ENCODE data around the gene GTF2A2. TPM values are rescaled to one million over a fixed set of nuclear protein-coding genes. Genes with fewer than 3 reads are reported as not detected.

The GTF2A2 gene
- total RNA-seq, 1 donor from 2014 or later = 73.6 TPM

- no peak for ATAC-seq
- peaks cover 45% of the 10 kb centered on the region for H3K4me1 ChIP-seq
Observed at GRCh38 chr15:59688423-59688781, 31.1 kb upstream of the GTF2A2 start.

GRCh38 chr15:59687836-59688235, 30.5 kb upstream of the GTF2A2 start:
- DNase-seq = no peak
- ATAC-seq = no peak

More at GRCh38 chr15:59688423-59688781, 31.1 kb upstream of the GTF2A2 start:
- Histone ChIP-seq H3K27me3 (no peaks in the 10 kb centered on the region), H3K27ac (peak overlapping the region; percentile 99), H3K4me3 (peak overlapping the region; percentile 94), H3K36me3 (peaks cover 8% of the 10 kb centered on the region), H3K9me3 (no peaks in the 10 kb centered on the region)
- DNase-seq = no peak
- intact Hi-C loops (cut with DNase I) = no loop called here
- no peak for TF ChIP-seq CTCF (IDR thresholded peaks at IDR 0.05)

GRCh38 chr15:59686389-59686788, 29.1 kb upstream of the GTF2A2 start:
- Histone ChIP-seq H3K9me3 (no peaks in the 10 kb centered on the region), H3K36me3 (peaks cover 20% of the 10 kb centered on the region), H3K27ac (peak overlapping the region; percentile 39), H3K4me1 (peaks cover 45% of the 10 kb centered on the region), H3K4me3 (no peak overlapping the region), H3K27me3 (no peaks in the 10 kb centered on the region)
- DNase-seq = no peak
- TF ChIP-seq CTCF (IDR thresholded peaks at IDR 0.05) = no peak
- ATAC-seq = no peak
- intact Hi-C loops (cut with DNase I) = no loop called here

More at GRCh38 chr15:59687836-59688235, 30.5 kb upstream of the GTF2A2 start:
- H3K9me3 ChIP-seq = no peaks in the 10 kb centered on the region
- peak overlapping the region; percentile 94 for H3K4me3 ChIP-seq
- no peak for TF ChIP-seq CTCF (IDR thresholded peaks at IDR 0.05)
- H3K27ac ChIP-seq = peak overlapping the region; percentile 99
- H3K4me1 ChIP-seq = peaks cover 45% of the 10 kb centered on the region
- H3K36me3 ChIP-seq = peaks cover 8% of the 10 kb centered on the region
- H3K27me3 ChIP-seq = no peaks in the 10 kb centered on the region
- intact Hi-C loops (cut with DNase I) = no loop called here

GRCh38 chr15:59685737-59686297, 28.5 kb upstream of the GTF2A2 start:
- DNase-seq (no peak), ATAC-seq (no peak)
- Histone ChIP-seq H3K36me3 (peaks cover 26% of the 10 kb centered on the region), H3K27me3 (no peaks in the 10 kb centered on the region), H3K27ac (peak overlapping the region; percentile 39), H3K4me3 (no peak overlapping the region), H3K4me1 (peaks cover 45% of the 10 kb centered on the region), H3K9me3 (no peaks in the 10 kb centered on the region)
- intact Hi-C loops (cut with DNase I) = no loop called here
- TF ChIP-seq CTCF (IDR thresholded peaks at IDR 0.05) = no peak

GRCh38 chr15:59680870-59681269, 23.6 kb upstream of the GTF2A2 start:
- Histone ChIP-seq H3K36me3 (peaks cover 67% of the 10 kb centered on the region), H3K4me3 (no peak overlapping the region), H3K4me1 (peaks cover 21% of the 10 kb centered on the region), H3K9me3 (no peaks in the 10 kb centered on the region), H3K27ac (no peak overlapping the region), H3K27me3 (no peaks in the 10 kb centered on the region)
- ATAC-seq (no peak), DNase-seq (no peak)
- intact Hi-C loops (cut with DNase I) = no loop called here
- no peak for TF ChIP-seq CTCF (IDR thresholded peaks at IDR 0.05)

- no peak for ATAC-seq
- H3K36me3 ChIP-seq = peaks cover 73% of the 10 kb centered on the region
- no peak overlapping the region for H3K27ac ChIP-seq
- no peaks in the 10 kb centered on the region for H3K9me3 ChIP-seq
- no peaks in the 10 kb centered on the region for H3K27me3 ChIP-seq
- H3K4me1 ChIP-seq = peaks cover 16% of the 10 kb centered on the region
- H3K4me3 ChIP-seq = no peak overlapping the region
- DNase-seq = no peak
- intact Hi-C loops (cut with DNase I) = no loop called here
- no peak for TF ChIP-seq CTCF (IDR thresholded peaks at IDR 0.05)
Observed at GRCh38 chr15:59680346-59680745, 23.0 kb upstream of the GTF2A2 start.

Measured in upper lobe of right lung (tissue), 1 donor.